ENCODE measurements around the gene PRR16.

PRR16 gene

DNA sequence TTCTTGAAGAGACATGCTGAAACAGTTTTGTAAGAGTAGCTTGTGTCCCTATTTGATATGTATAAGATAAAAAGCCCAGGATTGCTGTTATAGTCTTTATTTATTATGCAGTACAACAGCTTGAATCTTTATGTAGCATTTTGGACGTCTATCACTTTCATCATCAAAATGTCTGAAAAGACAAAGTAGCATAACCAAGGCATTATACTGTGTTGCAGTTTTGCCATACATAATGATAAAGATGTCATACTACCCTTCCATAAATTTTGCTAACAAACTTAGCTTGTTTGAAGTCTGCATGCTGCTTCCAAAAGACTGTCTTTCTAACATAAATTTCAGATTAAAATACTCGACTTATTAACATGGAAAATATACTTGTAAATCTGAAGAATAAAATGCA lies 127.8 kb downstream of the PRR16 start:
- DNase-seq, result no peak

DNA sequence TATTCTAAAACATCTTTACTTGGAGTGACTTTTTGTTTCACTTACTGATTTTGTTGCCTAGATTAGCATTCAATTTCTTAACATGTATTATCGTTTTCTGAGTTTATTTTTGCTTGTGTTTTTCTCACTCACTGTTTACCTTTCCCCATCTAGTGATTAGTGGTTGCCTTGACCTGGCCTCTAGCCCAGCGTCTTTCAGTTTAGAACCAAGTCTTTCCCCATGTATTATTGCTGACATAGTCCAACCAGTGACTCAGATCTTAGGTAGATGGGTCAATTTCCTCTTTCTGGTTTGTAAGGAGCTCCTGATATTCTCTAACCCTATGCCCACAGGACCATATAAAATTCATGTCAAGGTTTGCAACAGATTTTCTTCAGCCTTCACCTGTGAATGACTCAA lies 135.5 kb downstream of the PRR16 start:
- DNase-seq, result no peak

DNA sequence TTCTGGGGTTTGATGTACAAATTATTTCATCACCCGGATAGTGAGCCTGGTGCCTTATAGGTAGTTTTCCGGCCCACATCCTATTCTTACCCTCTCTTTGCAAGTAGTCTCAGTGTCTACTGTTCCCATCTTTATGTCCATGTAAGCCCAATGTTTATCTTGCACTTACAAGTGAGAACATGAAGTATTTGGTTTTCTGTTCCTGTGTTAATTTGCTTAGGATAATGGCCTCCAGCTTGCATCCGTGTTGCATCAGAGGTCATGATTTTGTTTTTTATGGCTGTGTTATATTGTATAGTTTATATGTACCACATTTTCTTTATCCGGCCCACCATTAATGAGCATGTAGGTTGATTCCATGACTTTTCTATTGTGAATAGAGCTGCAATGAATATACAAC lies 136.5 kb downstream of the PRR16 start:
- no peak for DNase-seq

DNA sequence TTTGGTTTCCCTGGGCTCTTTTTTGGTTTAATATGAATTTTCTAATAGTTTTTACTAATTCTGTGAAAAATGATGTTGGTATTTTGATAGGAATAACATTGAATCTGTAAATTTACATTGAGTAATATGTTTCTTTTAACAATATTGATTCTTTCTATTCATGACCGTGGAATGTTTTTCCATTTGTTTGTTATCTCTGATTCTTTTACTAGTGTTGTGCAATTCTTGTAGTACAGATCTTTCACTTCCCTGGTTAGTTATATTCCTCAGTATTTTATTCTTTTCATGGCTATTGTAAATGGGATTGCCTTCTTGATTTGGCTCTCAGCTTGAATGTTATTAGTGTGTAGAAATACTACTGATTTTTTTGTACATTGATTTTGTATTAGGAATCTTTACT lies 137.9 kb downstream of the PRR16 start:
- DNase-seq, result no peak

DNA sequence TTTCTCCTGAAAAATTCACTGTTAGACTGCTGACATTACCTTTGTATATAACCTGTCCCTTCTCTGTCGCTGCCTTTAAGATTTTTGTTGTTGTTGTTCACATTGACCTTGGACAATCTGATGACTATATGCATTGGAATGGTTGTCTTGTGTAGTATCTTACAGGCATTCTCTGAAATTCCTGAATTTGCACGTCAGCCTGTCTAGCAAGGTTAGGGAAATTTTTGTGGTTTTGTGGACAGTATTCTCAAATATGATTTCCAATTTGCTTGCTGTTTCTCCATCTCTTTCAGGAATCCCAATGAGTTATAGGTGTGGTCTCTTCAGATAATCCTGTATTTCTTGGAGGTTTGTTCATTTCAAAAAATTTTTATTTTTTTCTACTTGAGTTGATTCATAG lies 140.8 kb downstream of the PRR16 start:
- DNase-seq, result no peak

DNA sequence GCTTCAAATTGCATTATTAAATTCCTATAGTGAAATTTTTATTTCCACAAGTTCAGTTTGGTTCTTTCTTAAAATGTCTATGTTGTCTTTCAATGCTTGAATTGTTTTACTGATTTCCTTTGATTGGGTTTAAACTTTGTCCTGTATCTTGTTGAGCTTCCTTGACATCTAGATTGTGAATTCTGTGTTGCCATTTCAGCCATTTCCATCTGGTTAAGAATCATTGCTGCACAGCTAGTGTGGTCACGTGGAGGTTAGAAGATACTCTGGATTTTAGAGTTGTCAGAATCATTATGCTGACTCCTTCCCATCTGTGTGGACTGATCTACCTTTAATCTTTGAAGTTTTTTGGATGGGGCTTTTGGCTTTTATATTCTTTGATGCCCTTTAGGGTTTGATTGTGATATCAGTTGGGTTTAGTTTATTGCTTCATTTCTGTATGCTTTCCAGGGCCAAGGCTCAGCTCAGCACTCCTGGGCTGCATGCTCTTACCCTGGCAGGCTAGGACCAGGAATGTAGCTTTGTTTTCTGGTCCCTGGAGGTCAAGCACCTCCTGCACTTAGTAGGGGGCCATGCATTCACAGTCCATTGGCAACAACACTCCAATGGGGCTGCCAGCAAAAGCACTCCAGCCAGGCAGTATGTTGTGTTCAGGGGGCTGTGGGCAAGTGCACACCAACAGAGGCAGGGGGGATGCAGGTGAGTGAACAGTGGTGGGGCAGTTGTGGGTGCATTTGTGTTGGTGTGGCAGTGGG lies 141.4 kb downstream of the PRR16 start:
- no peak for DNase-seq

DNA sequence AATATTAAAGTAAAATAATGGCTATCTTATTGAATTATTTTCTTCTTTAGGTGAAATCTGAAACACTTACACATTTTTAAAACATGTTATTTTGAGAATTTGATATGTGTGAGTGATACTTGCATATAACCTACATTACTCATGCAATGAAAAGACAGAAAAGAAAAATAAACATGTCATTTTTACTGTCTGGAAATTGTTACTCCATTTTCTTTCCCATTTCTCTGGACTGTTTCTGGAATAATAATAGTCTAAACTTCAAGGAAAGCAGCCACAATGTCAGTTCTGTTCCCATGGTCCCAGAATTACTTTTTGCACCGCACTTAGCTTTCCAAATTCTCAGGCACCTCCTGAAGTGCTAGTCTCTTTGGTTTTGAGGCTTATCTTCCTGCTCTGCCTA lies 145.5 kb downstream of the PRR16 start:
- DNase-seq, result no peak

DNA sequence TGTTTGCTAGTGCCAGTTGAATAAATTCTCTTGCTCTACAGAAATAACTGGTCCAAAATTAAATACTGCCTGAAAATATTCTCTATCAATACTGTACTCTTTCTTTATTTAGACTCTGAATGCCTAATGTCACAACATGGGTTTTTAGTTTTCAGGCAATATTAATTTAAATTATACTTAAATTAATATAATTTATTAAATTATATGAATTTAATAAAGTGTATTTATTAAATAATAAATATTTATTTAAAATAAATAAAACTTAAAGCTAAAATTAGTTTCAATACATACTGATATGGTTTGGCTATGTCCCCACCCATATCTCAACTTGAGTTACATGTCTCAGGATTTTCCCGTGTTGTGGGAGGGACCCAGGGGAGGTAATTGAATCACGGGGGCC lies 146.0 kb downstream of the PRR16 start:
- DNase-seq, result no peak

DNA sequence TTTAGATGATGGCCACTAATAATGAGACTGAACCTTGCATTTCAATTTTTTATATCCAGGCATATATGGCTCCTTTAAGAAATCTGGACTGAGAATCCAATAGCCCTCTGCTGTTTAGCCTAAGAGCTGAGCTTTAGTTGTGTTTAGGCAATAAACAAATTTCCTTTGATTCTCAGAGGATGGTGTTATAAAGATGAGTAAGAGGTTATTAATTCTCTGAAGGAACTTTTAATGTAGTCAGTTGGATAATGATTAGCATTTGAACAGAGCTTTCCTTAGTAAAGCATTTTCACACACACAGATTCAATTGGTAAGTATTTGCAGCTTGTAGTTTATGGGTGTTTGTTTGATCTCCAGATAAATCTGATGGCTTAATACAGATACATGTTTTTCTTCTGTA lies 149.6 kb downstream of the PRR16 start:
- no peak for DNase-seq

DNA sequence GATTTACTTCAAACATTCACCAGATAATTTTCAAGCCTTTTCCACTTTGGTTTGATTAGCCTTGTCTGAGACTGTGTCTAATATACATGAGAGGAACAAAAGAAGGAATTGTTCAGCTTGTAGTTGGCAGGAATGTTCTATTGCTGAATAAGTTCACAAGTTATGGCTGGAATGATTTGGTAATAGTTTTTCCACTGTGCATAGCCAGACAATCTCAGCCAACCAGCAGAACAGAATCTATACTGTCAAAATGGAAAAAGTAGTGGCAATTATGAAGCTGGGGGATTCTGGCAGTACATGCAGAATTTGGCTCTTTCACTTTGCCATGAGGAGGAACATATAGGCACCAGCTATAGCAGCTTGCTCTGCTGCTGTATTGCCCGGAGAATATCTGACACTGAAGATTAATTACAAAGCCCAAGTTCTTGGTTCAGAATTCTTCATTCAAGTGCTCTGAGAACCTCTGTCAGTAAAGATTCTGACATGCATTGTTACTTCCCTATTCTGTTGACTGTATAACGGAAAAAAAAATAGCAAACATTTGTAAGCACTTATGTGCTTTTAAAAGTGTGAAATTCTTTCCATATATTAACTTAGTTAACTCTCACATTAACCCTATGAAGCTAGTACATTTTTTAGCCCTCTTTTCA lies 150.6 kb downstream of the PRR16 start:
- DNase-seq, result no peak

DNA sequence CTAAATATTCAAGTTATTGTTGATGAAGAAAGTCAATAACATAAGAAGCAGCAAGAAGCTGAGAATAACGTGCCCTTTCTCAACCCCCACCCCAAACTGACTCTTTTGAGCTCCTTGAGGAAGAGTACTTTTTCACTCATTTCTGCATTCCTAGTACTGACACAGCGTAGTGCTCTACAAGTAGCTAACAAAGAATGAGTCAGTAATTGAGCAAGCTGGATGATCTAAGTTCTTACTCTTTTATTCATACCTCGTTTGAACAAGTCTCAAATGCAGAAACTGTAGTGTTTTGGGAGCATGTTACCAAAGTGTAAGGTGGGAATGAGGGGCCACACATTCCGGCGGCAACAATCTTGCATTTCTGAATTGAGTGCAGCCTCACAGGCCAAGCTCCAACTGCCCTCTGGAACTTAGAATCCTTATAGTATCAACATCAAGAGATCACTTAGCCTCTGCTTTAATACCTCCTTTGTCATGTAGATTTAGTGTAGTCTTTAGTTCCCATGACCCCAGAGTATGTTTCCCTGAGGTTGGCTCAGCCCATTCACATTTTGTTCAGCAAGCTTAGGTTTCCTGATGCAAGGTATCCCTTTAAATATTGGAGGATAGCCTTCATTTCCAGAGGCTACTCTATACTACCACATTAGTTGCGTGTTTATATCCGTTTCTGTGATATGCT lies 152.0 kb downstream of the PRR16 start:
- DNase-seq, result no peak

DNA sequence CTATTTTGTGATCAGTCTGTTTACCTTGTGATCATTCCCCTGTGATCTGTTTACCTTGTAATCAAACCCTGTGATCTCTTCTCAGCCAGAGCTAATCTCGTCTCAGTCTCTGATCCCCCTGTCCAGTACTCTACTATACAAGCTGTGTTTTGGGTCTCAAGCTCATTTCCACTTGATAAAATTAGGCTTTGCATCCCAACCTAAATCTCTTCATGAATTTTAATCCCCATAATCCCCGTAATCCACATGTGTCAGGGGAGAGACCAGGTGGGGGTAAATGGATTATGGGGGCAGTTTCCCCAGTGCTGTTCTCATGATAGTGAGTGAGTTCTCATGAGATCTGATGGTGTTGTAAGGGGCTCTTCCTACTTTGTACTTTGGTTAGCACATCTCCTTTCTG lies 157.2 kb downstream of the PRR16 start:
- DNase-seq, result no peak

DNA sequence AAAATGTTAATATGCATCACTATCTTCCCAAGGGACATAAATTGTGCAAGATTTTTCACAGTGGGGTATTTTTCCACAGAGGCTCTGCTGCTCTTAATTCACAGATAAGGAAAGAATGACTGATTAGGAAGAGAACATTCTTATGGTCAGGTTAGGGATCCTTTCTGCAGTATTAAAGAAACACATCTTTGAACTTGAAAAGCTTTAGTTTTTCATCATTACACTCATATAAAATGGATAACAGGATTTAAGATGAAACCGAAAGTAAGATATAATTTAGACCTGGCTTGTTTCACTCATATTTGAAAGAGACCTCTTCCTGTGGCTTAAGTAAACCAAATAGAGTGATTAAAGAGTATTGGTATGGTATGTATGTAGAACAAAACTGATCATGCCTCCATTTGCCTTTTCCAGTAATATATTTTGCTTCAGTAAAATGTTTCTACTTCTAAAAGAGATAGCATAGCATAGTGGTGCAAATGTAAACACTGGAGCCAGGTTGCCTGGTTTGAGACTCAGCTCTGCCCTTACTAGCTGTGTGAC lies 160.0 kb downstream of the PRR16 start:
- DNase-seq, result no peak

DNA sequence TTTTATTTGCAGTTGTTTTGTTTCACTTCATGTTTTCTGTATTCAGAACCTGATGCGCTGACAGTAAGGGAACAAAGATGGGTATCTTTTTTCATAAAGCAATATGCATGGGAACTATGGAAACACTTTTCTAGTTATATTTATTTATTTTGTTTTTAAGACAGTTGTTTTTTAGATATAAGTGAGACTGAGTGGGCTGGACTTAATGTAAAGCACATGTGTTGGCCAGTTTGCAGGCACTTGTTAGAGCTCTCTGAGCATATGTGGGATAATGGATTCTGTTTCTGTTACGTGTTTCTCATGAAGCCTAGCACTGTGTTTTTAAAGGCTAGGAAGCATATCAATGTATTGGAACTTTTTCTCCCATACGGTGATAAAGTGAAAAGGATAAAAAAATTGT lies 164.1 kb downstream of the PRR16 start:
- no peak for DNase-seq

DNA sequence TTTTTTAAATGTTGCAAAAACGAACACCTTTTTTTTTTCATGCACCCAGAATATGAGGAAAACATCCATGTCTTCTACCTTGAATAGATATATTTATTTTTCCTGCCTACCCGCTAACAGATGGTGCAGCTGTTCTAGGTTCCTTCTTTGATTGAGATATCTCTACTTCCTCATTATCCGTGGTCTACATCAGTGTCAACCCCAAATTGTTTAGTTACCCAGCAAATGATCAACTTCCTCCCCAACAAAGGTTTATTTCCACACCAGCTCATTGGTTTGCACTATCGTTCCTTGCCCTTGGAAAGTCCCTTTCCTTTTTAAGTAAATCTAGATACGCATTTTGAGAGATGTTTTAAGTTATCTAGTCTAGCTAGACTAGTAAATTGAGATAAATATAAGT lies 166.4 kb downstream of the PRR16 start:
- no peak for DNase-seq

DNA sequence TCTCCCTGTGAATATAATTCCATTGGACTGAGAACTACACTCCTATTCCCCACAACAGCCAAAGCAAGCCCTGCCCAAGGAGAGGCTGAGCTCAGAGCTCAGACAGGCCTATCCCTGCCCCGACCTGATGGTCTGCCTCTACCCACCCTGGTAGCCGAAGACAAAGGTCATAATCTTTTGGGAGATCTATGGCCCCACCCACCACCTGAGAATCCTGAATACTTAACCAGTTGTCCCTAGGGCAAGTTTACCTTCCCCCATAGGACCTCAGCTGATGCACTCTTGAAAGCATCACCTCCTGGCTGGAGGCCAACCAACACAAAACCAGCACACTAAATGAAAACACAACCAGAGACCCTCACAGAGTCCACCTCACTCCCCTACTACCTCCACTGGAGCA lies 167.5 kb downstream of the PRR16 start:
- DNase-seq, result no peak

DNA sequence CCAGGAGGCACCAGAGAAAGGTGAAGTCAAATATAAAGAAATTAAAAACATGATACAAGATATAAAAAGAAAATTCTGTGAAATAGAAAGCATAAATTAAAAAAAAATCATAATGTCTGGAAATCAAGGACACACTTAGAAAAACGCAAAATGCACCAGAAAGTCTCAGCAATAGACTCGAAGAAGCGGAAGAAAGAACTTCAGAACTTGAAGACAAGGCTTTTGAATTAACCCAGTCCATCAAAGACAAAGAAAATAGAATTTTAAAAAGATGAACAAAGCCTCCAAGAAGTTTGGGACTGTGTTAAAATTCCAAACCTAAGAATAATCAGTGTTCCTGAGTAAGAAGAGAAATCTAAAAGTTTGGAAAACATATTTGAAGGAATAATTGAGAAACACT lies 168.3 kb downstream of the PRR16 start:
- DNase-seq, result no peak

DNA sequence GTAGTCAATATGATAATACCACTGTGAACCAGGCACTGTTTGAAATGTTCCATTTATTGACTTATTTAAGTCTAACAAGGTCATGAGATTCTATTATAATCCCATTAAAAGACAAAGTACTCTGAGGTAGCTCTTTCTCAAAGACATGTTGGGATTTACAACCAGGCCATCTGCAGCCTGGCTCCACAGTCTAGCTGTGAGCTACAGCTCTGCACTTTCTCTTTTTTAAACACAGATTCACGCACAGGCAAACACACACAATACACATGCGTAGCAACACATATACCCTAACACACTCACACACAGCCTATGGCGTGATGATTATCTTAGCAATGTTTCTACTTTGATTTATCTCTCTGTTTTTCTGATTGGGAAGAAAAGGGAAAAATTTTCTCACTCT lies 174.3 kb downstream of the PRR16 start:
- no peak for DNase-seq

DNA sequence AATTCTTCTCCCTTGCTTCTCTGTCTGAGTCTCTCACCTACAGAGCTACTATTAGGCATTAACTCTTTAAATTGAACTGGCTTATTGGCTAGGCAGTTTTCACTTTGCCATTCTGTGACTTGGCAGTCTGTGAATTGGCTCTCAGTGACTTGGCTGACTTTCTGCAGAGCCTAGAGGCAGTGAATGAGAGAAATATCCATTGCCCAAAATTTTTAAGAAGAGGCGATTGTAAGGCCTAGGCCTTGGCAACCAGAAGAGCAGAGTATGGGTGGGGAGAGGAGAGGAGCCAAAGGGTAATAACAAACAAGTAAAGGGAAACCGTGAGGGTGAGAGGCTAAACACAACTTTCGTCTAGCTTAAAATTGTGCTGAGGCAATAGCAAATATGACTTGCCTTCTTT lies 176.7 kb downstream of the PRR16 start:
- no peak for DNase-seq

DNA sequence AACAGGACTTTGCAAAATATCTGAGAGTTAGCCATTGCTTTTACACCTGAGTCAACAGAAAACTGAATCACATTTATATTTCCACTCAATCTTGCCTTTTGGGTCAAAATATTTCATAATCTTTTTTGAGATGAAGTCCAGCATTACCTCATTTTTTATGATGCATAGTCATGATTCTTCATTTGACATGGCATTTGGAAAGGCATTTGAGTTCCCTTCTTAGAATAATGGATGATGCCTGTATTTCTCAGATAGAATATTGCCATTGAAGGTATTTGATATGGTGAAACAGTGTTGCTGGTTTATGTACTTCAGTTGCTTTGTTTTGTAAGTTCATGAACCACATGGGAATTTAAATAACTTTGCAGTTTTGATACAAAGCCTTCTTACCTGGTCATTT lies 180.4 kb downstream of the PRR16 start:
- DNase-seq, result no peak

DNA sequence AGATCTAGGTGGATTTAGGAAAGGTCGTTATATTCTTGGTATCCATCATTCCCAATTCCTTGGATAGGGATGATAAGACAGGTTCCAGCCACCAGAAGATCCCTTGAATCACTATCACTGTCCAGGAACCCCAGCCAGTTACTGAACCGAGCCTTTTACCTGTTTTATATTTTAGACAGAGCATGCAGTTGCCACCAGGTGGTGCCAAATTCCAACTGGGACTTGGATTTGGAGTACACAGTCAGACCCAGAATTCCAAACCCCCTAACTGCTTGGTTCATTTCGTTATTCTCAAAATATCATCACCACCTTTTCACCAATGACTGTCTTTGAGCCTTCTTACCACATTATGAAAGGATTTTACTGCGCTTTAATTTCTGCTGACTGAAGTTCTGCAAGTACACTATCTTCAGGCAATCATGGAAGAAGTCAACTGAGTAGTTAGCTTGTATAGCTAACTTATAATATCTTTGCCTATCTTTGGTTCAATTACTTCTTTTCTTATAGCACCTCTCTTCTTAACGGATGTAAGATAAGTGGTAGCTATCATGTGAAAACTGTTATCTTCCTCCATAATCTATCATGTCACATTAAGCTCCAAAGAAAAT lies 191.8 kb downstream of the PRR16 start:
- DNase-seq, result no peak

DNA sequence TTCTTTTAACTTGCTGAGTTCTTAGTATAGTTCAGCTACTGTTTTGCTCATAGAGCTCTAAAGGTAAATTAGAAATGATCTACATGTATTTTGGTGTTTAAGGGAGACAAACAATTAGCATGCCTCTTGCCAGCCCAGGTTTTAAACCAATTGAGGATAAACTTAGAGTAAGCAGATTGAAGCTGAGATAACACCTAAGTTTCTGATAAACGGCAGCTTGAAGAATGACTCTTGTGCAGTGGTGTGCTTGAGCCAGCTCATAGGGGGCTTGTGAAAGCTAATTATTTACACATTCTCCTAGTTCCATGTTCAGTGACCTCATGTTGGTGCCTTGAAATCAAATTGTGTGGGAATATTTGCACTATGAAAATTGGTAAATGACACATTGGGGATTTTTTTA lies 193.0 kb downstream of the PRR16 start:
- no peak for DNase-seq

DNA sequence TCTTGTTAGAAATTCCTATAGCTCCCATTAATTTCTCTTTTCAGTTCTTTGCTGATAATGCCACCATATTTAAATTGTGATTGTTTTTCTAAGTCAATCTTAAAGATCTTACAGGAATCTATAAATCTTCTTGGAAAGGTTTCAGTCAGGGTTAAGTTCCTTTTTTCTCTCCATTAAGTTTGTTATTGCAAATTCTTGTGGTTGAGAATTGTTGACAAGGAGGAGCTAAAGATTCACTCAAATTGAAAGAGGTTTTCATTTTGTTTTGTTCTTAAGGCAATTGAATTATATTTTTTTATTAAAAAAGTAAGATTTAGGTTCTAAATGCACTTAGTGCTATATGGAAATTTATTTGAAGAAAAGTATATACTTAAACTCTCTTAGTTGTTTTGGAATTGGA lies 213.4 kb downstream of the PRR16 start:
- no peak for DNase-seq

DNA sequence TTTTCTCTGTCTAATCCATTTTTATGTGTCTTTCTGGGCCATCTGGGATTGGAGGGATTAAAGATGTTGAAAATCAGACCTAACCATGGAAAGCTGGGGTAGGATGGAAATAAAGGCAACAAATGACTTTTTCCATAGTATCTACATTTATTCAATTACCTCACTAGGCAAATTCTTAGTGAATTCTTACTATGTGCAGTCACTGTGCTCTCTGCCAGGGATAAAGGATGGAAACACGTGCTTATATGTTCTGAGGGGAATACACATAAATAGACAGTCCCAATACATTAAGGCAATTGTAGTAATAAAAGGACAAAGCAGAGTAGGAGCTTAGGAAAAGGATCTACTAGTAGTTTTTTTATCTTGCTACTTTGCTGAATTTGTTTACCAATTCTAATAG lies 214.2 kb downstream of the PRR16 start:
- DNase-seq, result no peak

Data from activated CD8-positive, alpha-beta memory T cell treated with anti-CD3 and anti-CD28 coated beads for 24 hours (primary cell).